IMR-90 (cell line): ENCODE data around the gene SLTM. TPM values are rescaled to one million over a fixed set of nuclear protein-coding genes. Genes with fewer than 3 reads are reported as not detected.

ENCODE experiments used
- ATAC-seq: fragments of 200-7000 bp; cut with Tn5 transposase; 2 replicates; pipeline ENCODE4 v1.9.1; 2020; ENCODE audit warnings: low read depth, mild to moderate bottlenecking, moderate library complexity
- BruUV-seq: library from RNA; stranded (reverse); fragments of 400-500 nt; replicated peaks from 2 replicates; lab custom pipeline; 2021; lab: Mats Ljungman, UMichigan
- CTCF ChIA-PET: fragments of 300-600 bp; formaldehyde crosslinking; extraction: SDS; loops from one replicate; lab custom pipeline; 2021; ENCODE audit warnings: antibody characterized with exemption; lab: Yijun Ruan, JAX
- POLR2A ChIA-PET: fragments of 300-600 bp; sonication (Branson Sonifier 250); formaldehyde crosslinking; loops from one replicate; lab custom pipeline; 2022; ENCODE audit warnings: antibody characterized with exemption; ENCODE audit not compliant: unreplicated experiment; lab: Charles Lee
- DNase-seq: peaks from one replicate; pipeline ENCODE4 v3.0.0; 2013
- H2AFZ ChIP-seq: replicated peaks from 2 replicates; pipeline ENCODE3; 2013; ENCODE audit warnings: low read length, mild to moderate bottlenecking; ENCODE audit not compliant: poor library complexity
- H2AK5ac ChIP-seq: 2 replicates; pipeline ENCODE4 v1.6.1; 2013; ENCODE audit warnings: low read depth, low read length, inconsistent platforms
- H2AK9ac ChIP-seq: replicated peaks from 2 replicates; pipeline ENCODE3; 2013; ENCODE audit warnings: mild to moderate bottlenecking, low read depth, low read length, moderate library complexity; ENCODE audit not compliant: poor library complexity
- H2BK120ac ChIP-seq: 2 replicates; pipeline ENCODE4 v1.6.1; 2013; ENCODE audit warnings: low read depth, low read length, inconsistent platforms
- H2BK15ac ChIP-seq: 3 replicates; pipeline ENCODE4 v1.6.1; 2013; ENCODE audit warnings: low read depth, low read length, inconsistent platforms
- H2BK20ac ChIP-seq: 2 replicates; pipeline ENCODE4 v1.6.1; 2013; ENCODE audit warnings: low read depth, mild to moderate bottlenecking, inconsistent platforms, low read length, moderate library complexity
- H2BK5ac ChIP-seq: 2 replicates; pipeline ENCODE4 v1.6.1; 2013; ENCODE audit warnings: mild to moderate bottlenecking, low read depth, low read length, inconsistent platforms; ENCODE audit not compliant: poor library complexity, severe bottlenecking
- H3K14ac ChIP-seq: replicated peaks from 2 replicates; pipeline ENCODE4 v1.6.1; 2013; ENCODE audit warnings: low read depth, low read length, inconsistent platforms
- H3K18ac ChIP-seq: 2 replicates; pipeline ENCODE4 v1.6.1; 2013; ENCODE audit warnings: low read depth, low read length, control low read depth
- H3K23ac ChIP-seq: 2 replicates; pipeline ENCODE4 v1.6.1; 2013; ENCODE audit warnings: low read depth, low read length, inconsistent platforms
- H3K27ac ChIP-seq: 2 replicates; pipeline ENCODE4 v1.5.1; 2013; ENCODE audit warnings: mild to moderate bottlenecking, control low read depth, low read length; ENCODE audit not compliant: insufficient read depth
- H3K27me3 ChIP-seq: 2 replicates; pipeline ENCODE4 v1.6.1; 2013; ENCODE audit warnings: low read length; ENCODE audit not compliant: control insufficient read depth, insufficient read depth
- H3K36me3 ChIP-seq: 2 replicates; pipeline ENCODE4 v1.6.1; 2013; ENCODE audit warnings: low read length, mixed read lengths; ENCODE audit not compliant: control insufficient read depth, insufficient read depth
- H3K4ac ChIP-seq: 2 replicates; pipeline ENCODE4 v1.6.1; 2013; ENCODE audit warnings: low read depth, low read length, inconsistent platforms
- H3K4me1 ChIP-seq: 2 replicates; pipeline ENCODE4 v1.6.1; 2013; ENCODE audit warnings: low read length, mixed read lengths; ENCODE audit not compliant: control insufficient read depth, insufficient read depth
- H3K4me2 ChIP-seq: 2 replicates; pipeline ENCODE4 v1.6.1; 2013; ENCODE audit warnings: low read depth, mild to moderate bottlenecking, control low read depth, low read length, moderate library complexity
- H3K4me3 ChIP-seq: 2 replicates; pipeline ENCODE4 v1.5.1; 2013; ENCODE audit warnings: low read depth, mild to moderate bottlenecking, control low read depth, low read length, moderate library complexity; ENCODE audit not compliant: insufficient read depth
- H3K56ac ChIP-seq: 2 replicates; pipeline ENCODE4 v1.6.1; 2013; ENCODE audit warnings: low read length, inconsistent platforms; ENCODE audit not compliant: insufficient read depth; ENCODE audit errors: extremely low read depth
- H3K79me1 ChIP-seq, 2 experiments: 2 replicates each; pipeline ENCODE4 v1.6.1; 2013; ENCODE audit warnings: low read length in 2 of 2, inconsistent platforms in 1 of 2, low read depth in 1 of 2
- H3K9ac ChIP-seq: 2 replicates; pipeline ENCODE4 v1.6.1; 2013; ENCODE audit warnings: low read depth, low read length, control low read depth
- H3K9me1 ChIP-seq: 2 replicates; pipeline ENCODE4 v1.6.1; 2013; ENCODE audit warnings: low read length, inconsistent platforms; ENCODE audit not compliant: insufficient read depth
- H3K9me3 ChIP-seq: 2 replicates; pipeline ENCODE4 v1.6.1; 2013; ENCODE audit warnings: low read length; ENCODE audit not compliant: control insufficient read depth, insufficient read depth
- H4K20me1 ChIP-seq: 2 replicates; pipeline ENCODE4 v1.6.1; 2013; ENCODE audit warnings: low read length, inconsistent platforms; ENCODE audit not compliant: insufficient read depth
- H4K5ac ChIP-seq: 2 replicates; pipeline ENCODE4 v1.6.1; 2013; ENCODE audit warnings: mild to moderate bottlenecking, low read depth, low read length, control low read depth
- H4K8ac ChIP-seq, 2 experiments: 2 replicates each; pipeline ENCODE4 v1.6.1; 2013; ENCODE audit warnings: low read depth in 2 of 2, low read length in 2 of 2, control low read depth in 1 of 2, inconsistent platforms in 1 of 2
- H4K91ac ChIP-seq: 2 replicates; pipeline ENCODE4 v1.6.1; 2013; ENCODE audit warnings: low read depth, low read length, inconsistent platforms; ENCODE audit not compliant: insufficient read depth
- MAFK ChIP-seq: IDR thresholded peaks from 2 replicates; pipeline ENCODE4 v1.6.1; 2012; ENCODE audit warnings: low read depth, low read length, improper control_type of control experiment
- POLR2A ChIP-seq: IDR thresholded peaks from 2 replicates; pipeline ENCODE4 v1.6.1; 2012; ENCODE audit warnings: mild to moderate bottlenecking, low read depth, low read length
- RAD21 ChIP-seq: IDR thresholded peaks from 2 replicates; pipeline ENCODE4 v1.6.1; 2012; ENCODE audit warnings: low read length, improper control_type of control experiment
- WGBS, 2 experiments: methylation state at CpG; one replicate each; pipeline versions ENCODE4 v1.1.5 to v1.1.7; 2013; ENCODE audit warnings: missing lambda C conversion rate in 2 of 2; ENCODE audit not compliant: insufficient read length in 1 of 2; ENCODE audit errors: extremely low coverage in 2 of 2; 5-methylcytosine and 5-hydroxymethylcytosine counted together
- dilution Hi-C: fragments of 300-500 bp; cut with HindIII; formaldehyde crosslinking; loops from one replicate; pipeline ENCODE4 v1.14.3; 2018; ENCODE audit warnings: low sequenced_read_pairs; ENCODE audit not compliant: unreplicated experiment
- in situ Hi-C: fragments of 300-500 bp; cut with MboI; formaldehyde crosslinking; loops from 3 replicates; pipeline ENCODE4 v1.14.3; 2019; ENCODE audit warnings: low sequenced_read_pairs, inconsistent platforms, mixed read lengths
- intact Hi-C: fragments of 100-400 bp; cut with micrococcal nuclease; formaldehyde crosslinking; loops from 2 replicates; pipeline ENCODE4 v1.10.0; 2022
- polyA plus RNA-seq, 3 experiments: library from polyadenylated mRNA; depleted of rRNA; stranded (reverse); fragments of >200 nt; gene quantifications; 2 replicates each; pipeline ENCODE4 v1.2.3, GENCODE V29; 2012; ENCODE audit warnings: low replicate concordance in 1 of 3
- total RNA-seq: library from RNA; depleted of rRNA; stranded (reverse); fragments of >200 nt; gene quantifications from 2 replicates; pipeline ENCODE4 v1.2.3, GENCODE V29; 2012
- TF ChIP-seq, protein P1 (sequence below): fragments of 150-350 bp; IDR thresholded peaks from 2 replicates; pipeline ENCODE4 v1.6.1; 2017; ENCODE audit warnings: mild to moderate bottlenecking, antibody characterized with exemption, low read length, low read depth

SLTM gene
- total and polyA plus RNA-seq, 2 of the 4 experiments (the other 2 are of a cell fraction): 36.0 to 57.6 TPM

DNA sequence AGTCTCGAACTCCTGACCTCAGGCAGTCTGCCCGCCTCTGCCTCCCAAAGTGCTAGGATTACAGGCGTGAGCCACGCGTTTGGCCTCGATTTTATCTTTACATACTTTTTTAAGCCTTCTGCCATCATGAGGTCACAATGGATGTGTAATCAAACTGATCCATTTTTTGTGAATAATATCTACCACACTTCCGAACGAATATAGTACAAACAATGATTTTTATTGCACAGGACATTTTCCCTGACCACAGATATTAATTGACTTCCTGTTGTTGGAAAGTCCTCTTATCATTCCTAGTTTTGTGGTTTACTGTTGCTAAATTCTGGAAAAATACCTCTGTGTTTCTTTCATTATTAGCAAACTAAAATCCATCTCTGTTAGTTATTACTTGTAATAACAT, 93.4 kb downstream of the SLTM start:
- Histone ChIP-seq H3K79me1 (peaks cover 2 to 4% of the 10 kb centered on the region in 2 experiments; a peak in 1 of 4 replicates), H3K4me1 (no peaks in the 10 kb centered on the region), H3K4ac (no peak overlapping the region), H4K91ac (no peak overlapping the region), H2AFZ (no peak overlapping the region), H3K27me3 (no peaks in the 10 kb centered on the region), H3K9ac (no peak overlapping the region), H3K4me3 (no peak overlapping the region), H3K14ac (no peak overlapping the region; the same call in 1 of the 2 replicates), H3K9me3 (no peaks in the 10 kb centered on the region), H2BK20ac (no peak overlapping the region), H4K8ac (no peak overlapping the region), H4K20me1 (no peaks in the 10 kb centered on the region), H2AK5ac (no peak overlapping the region), H3K18ac (no peak overlapping the region), H3K36me3 (peaks cover 9% of the 10 kb centered on the region), H4K5ac (no peak overlapping the region), H2AK9ac (no peak overlapping the region), H3K4me2 (no peak overlapping the region), H3K9me1 (no peaks in the 10 kb centered on the region), H3K23ac (no peak overlapping the region), H3K27ac (no peak overlapping the region), H3K56ac (no peak overlapping the region), H2BK15ac (no peak overlapping the region), H2BK120ac (no peak overlapping the region), H2BK5ac (no peak overlapping the region)
- ChIA-PET POLR2A (no interaction called here), CTCF (no interaction called here)
- intact Hi-C loops: no loop called here
- DNase-seq: no peak
- dilution Hi-C loops: no loop called here
- TF ChIP-seq, protein P1, sequence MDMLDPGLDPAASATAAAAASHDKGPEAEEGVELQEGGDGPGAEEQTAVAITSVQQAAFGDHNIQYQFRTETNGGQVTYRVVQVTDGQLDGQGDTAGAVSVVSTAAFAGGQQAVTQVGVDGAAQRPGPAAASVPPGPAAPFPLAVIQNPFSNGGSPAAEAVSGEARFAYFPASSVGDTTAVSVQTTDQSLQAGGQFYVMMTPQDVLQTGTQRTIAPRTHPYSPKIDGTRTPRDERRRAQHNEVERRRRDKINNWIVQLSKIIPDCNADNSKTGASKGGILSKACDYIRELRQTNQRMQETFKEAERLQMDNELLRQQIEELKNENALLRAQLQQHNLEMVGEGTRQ: no peak
- no peak for TF ChIP-seq POLR2A
- TF ChIP-seq RAD21: no peak
- TF ChIP-seq MAFK: no peak
- no TSS peak for BruUV-seq
- in situ Hi-C loops: no loop called here
- no peak for ATAC-seq
- WGBS, 2 experiments: no CpG with 5 or more reads among the region's 8 CpGs
